PC-9 (cell line): ENCODE results near the gene MRPL55. TPM values are rescaled to one million over a fixed set of nuclear protein-coding genes. Genes with fewer than 3 reads are reported as not detected.

ENCODE experiments used
- BruUV-seq: library from RNA; stranded (reverse); fragments of 400-500 nt; replicated peaks from 2 replicates; lab custom pipeline; 2021; lab: Mats Ljungman, UMichigan
- CTCF ChIA-PET: fragments of 300-600 bp; sonication (Branson Sonifier 250); formaldehyde crosslinking; loops from one replicate; lab custom pipeline; 2022; ENCODE audit warnings: antibody characterized with exemption; lab: Charles Lee
- POLR2A ChIA-PET: fragments of 300-600 bp; sonication (Branson Sonifier 250); formaldehyde crosslinking; loops from one replicate; lab custom pipeline; 2022; ENCODE audit warnings: antibody characterized with exemption; ENCODE audit not compliant: unreplicated experiment; lab: Charles Lee
- DNase-seq, 2 experiments: peaks; one replicate each; pipeline versions ENCODE4 v3.0.0 to v3.0.0-alpha.2; 2015 to 2022; ENCODE audit warnings: mixed read lengths in 1 of 2
- H2AFZ ChIP-seq: fragments of 200-600 bp; sonication (generic); 2 replicates; pipeline ENCODE4 v1.8.1; 2017; ENCODE audit warnings: antibody characterized with exemption
- H3F3A ChIP-seq: fragments of 200-600 bp; sonication (generic); 2 replicates; pipeline ENCODE4 v1.8.1; 2017; ENCODE audit warnings: antibody characterized with exemption, mild to moderate bottlenecking, low read depth; ENCODE audit not compliant: insufficient read depth
- H3K27ac ChIP-seq: fragments of 200-600 bp; sonication (generic); 2 replicates; pipeline ENCODE4 v1.6.1; 2016; ENCODE audit warnings: mixed run types
- H3K27me3 ChIP-seq: fragments of 200-600 bp; sonication (generic); 2 replicates; pipeline ENCODE4 v1.6.1; 2016; ENCODE audit warnings: low read depth, mixed run types; ENCODE audit not compliant: insufficient read depth
- H3K36me3 ChIP-seq: fragments of 200-600 bp; sonication (generic); 2 replicates; pipeline ENCODE4 v1.6.1; 2016; ENCODE audit warnings: low read depth, mixed run types
- H3K4me1 ChIP-seq: fragments of 200-600 bp; sonication (generic); replicated peaks from 2 replicates; pipeline ENCODE4 v1.6.1; 2016; ENCODE audit warnings: mixed run types; ENCODE audit not compliant: insufficient read depth
- H3K4me2 ChIP-seq: fragments of 200-600 bp; sonication (generic); 2 replicates; pipeline ENCODE4 v1.6.1; 2017; ENCODE audit warnings: mixed run types
- H3K4me3 ChIP-seq: fragments of 200-600 bp; sonication (generic); 2 replicates; pipeline ENCODE4 v1.6.1; 2016; ENCODE audit warnings: mixed run types
- H3K79me2 ChIP-seq: fragments of 200-600 bp; sonication (generic); 2 replicates; pipeline ENCODE4 v1.6.1; 2017; ENCODE audit warnings: low read depth, mixed run types
- H3K9me2 ChIP-seq: fragments of 200-600 bp; sonication (generic); 2 replicates; pipeline ENCODE4 v1.8.1; 2017; ENCODE audit warnings: mild to moderate bottlenecking; ENCODE audit not compliant: insufficient read depth
- H3K9me3 ChIP-seq: fragments of 200-600 bp; sonication (generic); 2 replicates; pipeline ENCODE4 v1.8.1; 2016; ENCODE audit warnings: low read depth; ENCODE audit not compliant: insufficient read depth
- H4K20me1 ChIP-seq: fragments of 200-600 bp; sonication (generic); 2 replicates; pipeline ENCODE4 v1.8.1; 2017; ENCODE audit not compliant: insufficient read depth
- EZH2 ChIP-seq: fragments of 200-600 bp; sonication (generic); IDR thresholded peaks from 2 replicates; pipeline ENCODE4 v1.8.0; 2017; ENCODE audit warnings: antibody characterized with exemption, low read depth
- intact Hi-C: fragments of 100-400 bp; cut with micrococcal nuclease; formaldehyde crosslinking; loops from one replicate; pipeline ENCODE4 v1.10.0; 2022; ENCODE audit not compliant: unreplicated experiment
- total RNA-seq: library from RNA; stranded (reverse); gene quantifications from 2 replicates; pipeline ENCODE4 v1.2.3, GENCODE V29; 2021
- TF ChIP-seq, protein P1 (sequence below): fragments of 200-600 bp; sonication (generic); conservative IDR thresholded peaks from 2 replicates; pipeline ENCODE4 v1.6.1; 2017; ENCODE audit warnings: mixed run types, antibody characterized with exemption, mild to moderate bottlenecking, moderate library complexity

The MRPL55 gene
- total RNA-seq, 1 experiment from 2014 or later = 81.0 TPM

DNA sequence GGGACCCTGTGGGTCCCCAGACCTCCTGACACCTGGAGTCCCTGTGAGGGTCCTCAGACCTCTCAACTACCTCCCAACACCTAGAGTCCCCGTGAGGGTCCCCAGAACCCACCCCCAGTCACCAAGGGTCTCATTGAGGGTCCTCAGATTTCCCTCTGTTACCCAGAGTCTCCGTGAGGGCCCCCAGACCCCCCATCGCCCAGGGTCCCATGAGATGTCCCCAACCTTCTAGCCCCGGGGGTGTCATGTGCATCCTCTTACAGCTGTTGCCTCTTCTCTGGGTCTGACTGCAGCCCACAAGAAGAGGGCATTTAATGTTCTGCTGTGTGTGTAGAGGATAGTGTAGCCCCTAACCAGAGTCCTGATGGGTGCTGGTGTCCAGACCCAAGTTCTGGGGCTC, 38.7 kb upstream of the MRPL55 start:
- BruUV-seq = no TSS peak
- Histone ChIP-seq H4K20me1 (peaks cover 17% of the 10 kb centered on the region), H3K36me3 (no peaks in the 10 kb centered on the region)

DNA sequence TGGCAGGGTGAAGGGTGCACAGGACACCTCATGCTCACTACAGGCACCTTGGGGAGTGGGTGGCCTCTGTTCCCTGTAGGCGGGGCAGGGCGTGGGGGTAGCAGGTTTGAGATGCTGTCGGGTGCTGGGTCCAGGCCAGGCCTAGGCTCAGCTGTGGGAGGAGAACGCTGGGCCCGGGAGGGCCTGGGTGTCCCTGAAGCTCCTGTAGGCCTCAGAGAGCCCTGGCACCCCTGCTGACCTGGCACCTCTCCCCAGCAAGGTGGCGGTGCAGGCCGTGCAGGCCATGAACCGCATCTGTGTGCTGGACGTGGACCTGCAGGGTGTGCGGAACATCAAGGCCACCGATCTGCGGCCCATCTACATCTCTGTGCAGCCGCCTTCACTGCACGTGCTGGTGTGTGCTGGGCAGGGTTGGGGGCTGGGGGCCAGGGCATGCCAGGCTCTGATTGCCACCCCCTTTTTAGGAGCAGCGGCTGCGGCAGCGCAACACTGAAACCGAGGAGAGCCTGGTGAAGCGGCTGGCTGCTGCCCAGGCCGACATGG, 38.1 kb upstream of the MRPL55 start:
- no peak overlapping the region for H2AFZ ChIP-seq
- peaks cover 30% of the 10 kb centered on the region for H3K79me2 ChIP-seq
- no peaks in the 10 kb centered on the region for H3K36me3 ChIP-seq
- no peak overlapping the region for H3K4me3 ChIP-seq
- H3F3A ChIP-seq = no peaks in the 10 kb centered on the region
- no peak overlapping the region for H3K4me2 ChIP-seq
- H4K20me1 ChIP-seq = peaks cover 22% of the 10 kb centered on the region
- TF ChIP-seq, protein P1, sequence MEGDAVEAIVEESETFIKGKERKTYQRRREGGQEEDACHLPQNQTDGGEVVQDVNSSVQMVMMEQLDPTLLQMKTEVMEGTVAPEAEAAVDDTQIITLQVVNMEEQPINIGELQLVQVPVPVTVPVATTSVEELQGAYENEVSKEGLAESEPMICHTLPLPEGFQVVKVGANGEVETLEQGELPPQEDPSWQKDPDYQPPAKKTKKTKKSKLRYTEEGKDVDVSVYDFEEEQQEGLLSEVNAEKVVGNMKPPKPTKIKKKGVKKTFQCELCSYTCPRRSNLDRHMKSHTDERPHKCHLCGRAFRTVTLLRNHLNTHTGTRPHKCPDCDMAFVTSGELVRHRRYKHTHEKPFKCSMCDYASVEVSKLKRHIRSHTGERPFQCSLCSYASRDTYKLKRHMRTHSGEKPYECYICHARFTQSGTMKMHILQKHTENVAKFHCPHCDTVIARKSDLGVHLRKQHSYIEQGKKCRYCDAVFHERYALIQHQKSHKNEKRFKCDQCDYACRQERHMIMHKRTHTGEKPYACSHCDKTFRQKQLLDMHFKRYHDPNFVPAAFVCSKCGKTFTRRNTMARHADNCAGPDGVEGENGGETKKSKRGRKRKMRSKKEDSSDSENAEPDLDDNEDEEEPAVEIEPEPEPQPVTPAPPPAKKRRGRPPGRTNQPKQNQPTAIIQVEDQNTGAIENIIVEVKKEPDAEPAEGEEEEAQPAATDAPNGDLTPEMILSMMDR = no peak
- no peak for TF ChIP-seq EZH2
- intact Hi-C loops = no loop called here
- CTCF ChIA-PET = no interaction called here
- no TSS peak for BruUV-seq
- H3K27ac ChIP-seq = no peak overlapping the region
- no peaks in the 10 kb centered on the region for H3K9me2 ChIP-seq
- H3K27me3 ChIP-seq = no peaks in the 10 kb centered on the region
- no peaks in the 10 kb centered on the region for H3K9me3 ChIP-seq
- H3K4me1 ChIP-seq = no peaks in the 10 kb centered on the region
- DNase-seq = no peak
- POLR2A ChIA-PET = no interaction called here

More for the DNA sequence above, 38.7 kb upstream of the MRPL55 start:
- no peaks in the 10 kb centered on the region for H3F3A ChIP-seq
- POLR2A ChIA-PET = no interaction called here
- no peaks in the 10 kb centered on the region for H3K9me3 ChIP-seq
- H3K27ac ChIP-seq = no peak overlapping the region
- no peak overlapping the region for H3K4me2 ChIP-seq
- H3K27me3 ChIP-seq = no peaks in the 10 kb centered on the region
- intact Hi-C loops = loop anchor here (2.0 kb wide), 1 partner anchor 15 kb away; no protein-coding TSS in a partner anchor
- no peaks in the 10 kb centered on the region for H3K4me1 ChIP-seq
- H3K9me2 ChIP-seq = no peaks in the 10 kb centered on the region
- CTCF ChIA-PET = no interaction called here
- H3K4me3 ChIP-seq = no peak overlapping the region
- no peak for DNase-seq
- TF ChIP-seq, protein P1 = no peak
- TF ChIP-seq EZH2 = no peak
- no peak overlapping the region for H2AFZ ChIP-seq
- H3K79me2 ChIP-seq = peaks cover 24% of the 10 kb centered on the region

DNA sequence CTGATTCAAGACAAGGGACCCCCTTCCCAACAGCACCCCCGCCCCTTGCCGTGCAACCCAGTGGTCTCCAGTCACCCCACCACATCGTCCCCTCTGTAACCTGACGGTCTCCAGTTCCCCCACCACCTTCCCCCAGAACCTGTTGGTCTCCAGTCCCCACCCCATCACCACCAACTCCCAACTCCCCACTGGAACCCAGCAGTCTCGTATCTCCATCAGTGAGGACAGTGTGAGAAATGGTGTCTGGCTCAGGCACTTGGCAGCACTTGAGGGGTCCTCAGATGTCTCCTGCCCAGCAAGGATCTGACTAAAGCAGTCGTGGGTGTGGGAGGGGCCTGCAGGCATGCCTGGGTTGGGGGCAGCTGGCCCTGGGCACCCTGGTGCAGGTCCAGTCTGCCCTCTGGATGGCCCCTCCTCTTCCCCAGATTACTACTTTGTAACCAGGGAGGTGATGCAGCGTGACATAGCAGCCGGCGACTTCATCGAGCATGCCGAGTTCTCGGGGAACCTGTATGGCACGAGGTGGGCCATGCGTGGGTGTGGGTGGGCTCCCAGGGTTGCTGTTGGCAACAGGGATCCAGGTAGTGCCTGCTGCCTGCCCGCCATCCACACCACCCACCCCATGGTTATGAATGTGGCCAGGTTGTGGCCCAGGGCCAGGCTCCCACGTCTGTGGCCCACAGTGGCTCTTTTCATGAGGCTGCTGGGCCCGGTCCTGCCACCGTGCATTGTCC, 37.5 kb upstream of the MRPL55 start:
- Histone ChIP-seq H3K36me3 (no peaks in the 10 kb centered on the region), H3K9me2 (no peaks in the 10 kb centered on the region), H3K4me1 (peaks cover 5% of the 10 kb centered on the region), H3K79me2 (peaks cover 36% of the 10 kb centered on the region), H3K27me3 (no peaks in the 10 kb centered on the region), H3K4me3 (no peak overlapping the region), H3K9me3 (no peaks in the 10 kb centered on the region), H3K27ac (no peak overlapping the region), H2AFZ (no peak overlapping the region), H3K4me2 (no peak overlapping the region), H4K20me1 (peaks cover 27% of the 10 kb centered on the region), H3F3A (no peaks in the 10 kb centered on the region)
- no peak for DNase-seq
- TF ChIP-seq EZH2 = no peak
- TF ChIP-seq, protein P1 = no peak
- intact Hi-C loops = no loop called here
- ChIA-PET CTCF (no interaction called here), POLR2A (no interaction called here)
- no TSS peak for BruUV-seq
